HEK293 (cell line): ENCODE results near the gene SLC25A22.

Source experiments
- GLI2 ChIP-seq: fragments of 450-650 bp; formaldehyde crosslinking; IDR thresholded peaks from 2 replicates; pipeline ENCODE4; 2017; ENCODE audit warnings: missing biosample characterization, missing genetic modification characterization, low read depth, borderline replicate concordance
- GLIS1 ChIP-seq: fragments of 450-650 bp; formaldehyde crosslinking; IDR thresholded peaks from 2 replicates; pipeline ENCODE4 v1.5.1; 2016; ENCODE audit warnings: missing biosample characterization, missing genetic modification characterization
- GLIS2 ChIP-seq: fragments of 450-650 bp; formaldehyde crosslinking; IDR thresholded peaks from 2 replicates; pipeline ENCODE4 v1.5.1; 2016; ENCODE audit warnings: missing biosample characterization, missing genetic modification characterization
- HOXC10 ChIP-seq: sonication (generic); formaldehyde crosslinking; IDR thresholded peaks from 2 replicates; pipeline ENCODE4 v1.8.1; 2023; ENCODE audit warnings: mild to moderate bottlenecking, missing genetic modification reagents
- KLF10 ChIP-seq: fragments of 450-650 bp; IDR thresholded peaks from 2 replicates; pipeline ENCODE4 v1.5.1; 2018; ENCODE audit warnings: missing biosample characterization, mild to moderate bottlenecking, missing genetic modification characterization
- KLF16 ChIP-seq: fragments of 450-650 bp; formaldehyde crosslinking; IDR thresholded peaks from 2 replicates; pipeline ENCODE4 v1.5.1; 2017; ENCODE audit warnings: missing biosample characterization, missing genetic modification characterization
- TSHZ1 ChIP-seq: fragments of 450-650 bp; formaldehyde crosslinking; IDR thresholded peaks from 2 replicates; pipeline ENCODE4 v1.5.1; 2016; ENCODE audit warnings: missing biosample characterization, missing genetic modification characterization, borderline replicate concordance
- ZBTB48 ChIP-seq: fragments of 450-650 bp; formaldehyde crosslinking; IDR thresholded peaks from 2 replicates; pipeline ENCODE4 v1.5.1; 2016; ENCODE audit warnings: missing biosample characterization, missing genetic modification characterization
- ZBTB49 ChIP-seq: fragments of 450-650 bp; formaldehyde crosslinking; IDR thresholded peaks from 2 replicates; pipeline ENCODE4 v1.5.1; 2016; ENCODE audit warnings: missing biosample characterization, missing genetic modification characterization, low read depth
- ZBTB8A ChIP-seq: fragments of 450-650 bp; formaldehyde crosslinking; IDR thresholded peaks from 2 replicates; pipeline ENCODE4 v1.5.1; 2016; ENCODE audit warnings: missing biosample characterization, missing genetic modification characterization
- ZFP3 ChIP-seq: fragments of 450-650 bp; formaldehyde crosslinking; IDR thresholded peaks from 2 replicates; pipeline ENCODE4 v1.5.1; 2016; ENCODE audit warnings: low read depth, missing biosample characterization, missing genetic modification characterization
- ZNF112 ChIP-seq: fragments of 450-650 bp; formaldehyde crosslinking; IDR thresholded peaks from 2 replicates; pipeline ENCODE4 v1.5.0; 2017; ENCODE audit warnings: missing biosample characterization, missing genetic modification characterization
- ZNF155 ChIP-seq: fragments of 450-650 bp; formaldehyde crosslinking; IDR thresholded peaks from 2 replicates; pipeline ENCODE4 v1.5.1; 2016; ENCODE audit warnings: missing biosample characterization, missing genetic modification characterization
- ZNF174 ChIP-seq: fragments of 450-650 bp; formaldehyde crosslinking; IDR thresholded peaks from 2 replicates; pipeline ENCODE4 v1.5.0; 2017; ENCODE audit warnings: missing biosample characterization, mild to moderate bottlenecking, missing genetic modification characterization
- ZNF184 ChIP-seq: fragments of 450-650 bp; IDR thresholded peaks from 2 replicates; pipeline ENCODE4 v1.5.1; 2018; ENCODE audit warnings: missing biosample characterization, mild to moderate bottlenecking, missing genetic modification characterization
- ZNF274 ChIP-seq, 2 experiments: fragments of 200-500 bp in 1 of 2; fragments of 450-650 bp in 1 of 2; sonication (Bioruptor generic) in 1 of 2; formaldehyde crosslinking in 1 of 2; IDR thresholded peaks; 2 replicates each; pipeline versions ENCODE4 v1.5.1 to v1.6.1; 2014 to 2016; ENCODE audit warnings: borderline replicate concordance in 1 of 2, inconsistent platforms in 1 of 2, low read length in 1 of 2, missing biosample characterization in 1 of 2, missing genetic modification characterization in 1 of 2
- ZNF292 ChIP-seq: fragments of 450-650 bp; formaldehyde crosslinking; IDR thresholded peaks from 2 replicates; pipeline ENCODE4 v1.5.1; 2016; ENCODE audit warnings: low read depth, missing biosample characterization, missing genetic modification characterization, borderline replicate concordance
- ZNF433 ChIP-seq: fragments of 450-650 bp; formaldehyde crosslinking; IDR thresholded peaks from 2 replicates; pipeline ENCODE4 v1.5.1; 2016; ENCODE audit warnings: missing biosample characterization, missing genetic modification characterization, low read depth
- ZNF561 ChIP-seq: fragments of 450-650 bp; IDR thresholded peaks from 2 replicates; pipeline ENCODE4 v1.5.1; 2018; ENCODE audit warnings: missing biosample characterization, missing genetic modification characterization, borderline replicate concordance
- ZNF596 ChIP-seq: fragments of 450-650 bp; IDR thresholded peaks from 2 replicates; pipeline ENCODE4 v1.5.0; 2018; ENCODE audit warnings: missing biosample characterization, mild to moderate bottlenecking, missing genetic modification characterization, moderate library complexity
- ZNF624 ChIP-seq: fragments of 450-650 bp; formaldehyde crosslinking; IDR thresholded peaks from 2 replicates; pipeline ENCODE4 v1.5.1; 2017; ENCODE audit warnings: missing biosample characterization, missing genetic modification characterization
- ZNF654 ChIP-seq: fragments of 450-650 bp; formaldehyde crosslinking; IDR thresholded peaks from 2 replicates; pipeline ENCODE4 v1.5.1; 2016; ENCODE audit warnings: low read depth, missing biosample characterization, missing genetic modification characterization
- ZNF658 ChIP-seq: fragments of 450-650 bp; formaldehyde crosslinking; IDR thresholded peaks from 2 replicates; pipeline ENCODE4; 2016; ENCODE audit warnings: missing biosample characterization, missing genetic modification characterization
- ZNF704 ChIP-seq: fragments of 450-650 bp; formaldehyde crosslinking; IDR thresholded peaks from 2 replicates; pipeline ENCODE4 v1.5.1; 2016; ENCODE audit warnings: missing biosample characterization, missing genetic modification characterization
- ZNF707 ChIP-seq: fragments of 450-650 bp; formaldehyde crosslinking; IDR thresholded peaks from 2 replicates; pipeline ENCODE4 v1.5.1; 2016; ENCODE audit warnings: missing biosample characterization, missing genetic modification characterization
- ZSCAN16 ChIP-seq: fragments of 450-650 bp; formaldehyde crosslinking; IDR thresholded peaks from 2 replicates; pipeline ENCODE4 v1.5.1; 2016; ENCODE audit warnings: missing biosample characterization, missing genetic modification characterization
- TF ChIP-seq, protein P1 (sequence below): fragments of 450-650 bp; formaldehyde crosslinking; IDR thresholded peaks from 2 replicates; pipeline ENCODE4 v1.5.1; 2017; ENCODE audit warnings: missing biosample characterization, missing genetic modification characterization
- TF ChIP-seq, protein P2 (sequence below): fragments of 450-650 bp; formaldehyde crosslinking; optimal IDR thresholded peaks from 2 replicates; pipeline ENCODE3; 2016; ENCODE audit warnings: missing biosample characterization, mild to moderate bottlenecking, missing genetic modification characterization
- TF ChIP-seq, protein P3 (sequence below): fragments of 450-650 bp; formaldehyde crosslinking; IDR thresholded peaks from 2 replicates; pipeline ENCODE4 v1.5.1; 2017; ENCODE audit warnings: missing biosample characterization, missing genetic modification characterization

The SLC25A22 gene

GRCh38 chr11:819129-819931 is 21.2 kb upstream of the SLC25A22 start (continued):
- TF ChIP-seq, protein P1, sequence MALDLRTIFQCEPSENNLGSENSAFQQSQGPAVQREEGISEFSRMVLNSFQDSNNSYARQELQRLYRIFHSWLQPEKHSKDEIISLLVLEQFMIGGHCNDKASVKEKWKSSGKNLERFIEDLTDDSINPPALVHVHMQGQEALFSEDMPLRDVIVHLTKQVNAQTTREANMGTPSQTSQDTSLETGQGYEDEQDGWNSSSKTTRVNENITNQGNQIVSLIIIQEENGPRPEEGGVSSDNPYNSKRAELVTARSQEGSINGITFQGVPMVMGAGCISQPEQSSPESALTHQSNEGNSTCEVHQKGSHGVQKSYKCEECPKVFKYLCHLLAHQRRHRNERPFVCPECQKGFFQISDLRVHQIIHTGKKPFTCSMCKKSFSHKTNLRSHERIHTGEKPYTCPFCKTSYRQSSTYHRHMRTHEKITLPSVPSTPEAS (tag by site-specific recombination), result no peak
- peak; percentile 97 for TF ChIP-seq KLF10 (tag by site-specific recombination)
- peak; percentile 41; the same call in 1 of the 2 replicates for TF ChIP-seq ZNF561 (tag by site-specific recombination)
- 0 out of 2 replicates have a peak, but pooled peaks have one; percentile 77 for TF ChIP-seq HOXC10 (CRISPR knock-in tag)
- no peak for TF ChIP-seq ZNF184
- TF ChIP-seq, protein P2, sequence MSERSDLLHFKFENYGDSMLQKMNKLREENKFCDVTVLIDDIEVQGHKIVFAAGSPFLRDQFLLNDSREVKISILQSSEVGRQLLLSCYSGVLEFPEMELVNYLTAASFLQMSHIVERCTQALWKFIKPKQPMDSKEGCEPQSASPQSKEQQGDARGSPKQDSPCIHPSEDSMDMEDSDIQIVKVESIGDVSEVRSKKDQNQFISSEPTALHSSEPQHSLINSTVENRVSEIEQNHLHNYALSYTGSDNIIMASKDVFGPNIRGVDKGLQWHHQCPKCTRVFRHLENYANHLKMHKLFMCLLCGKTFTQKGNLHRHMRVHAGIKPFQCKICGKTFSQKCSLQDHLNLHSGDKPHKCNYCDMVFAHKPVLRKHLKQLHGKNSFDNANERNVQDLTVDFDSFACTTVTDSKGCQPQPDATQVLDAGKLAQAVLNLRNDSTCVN, result peak; percentile 56
- no peak for TF ChIP-seq GLI2
- TF ChIP-seq, protein P3, sequence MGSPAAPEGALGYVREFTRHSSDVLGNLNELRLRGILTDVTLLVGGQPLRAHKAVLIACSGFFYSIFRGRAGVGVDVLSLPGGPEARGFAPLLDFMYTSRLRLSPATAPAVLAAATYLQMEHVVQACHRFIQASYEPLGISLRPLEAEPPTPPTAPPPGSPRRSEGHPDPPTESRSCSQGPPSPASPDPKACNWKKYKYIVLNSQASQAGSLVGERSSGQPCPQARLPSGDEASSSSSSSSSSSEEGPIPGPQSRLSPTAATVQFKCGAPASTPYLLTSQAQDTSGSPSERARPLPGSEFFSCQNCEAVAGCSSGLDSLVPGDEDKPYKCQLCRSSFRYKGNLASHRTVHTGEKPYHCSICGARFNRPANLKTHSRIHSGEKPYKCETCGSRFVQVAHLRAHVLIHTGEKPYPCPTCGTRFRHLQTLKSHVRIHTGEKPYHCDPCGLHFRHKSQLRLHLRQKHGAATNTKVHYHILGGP (tag by site-specific recombination), result no peak
- TF ChIP-seq ZBTB8A (tag by site-specific recombination), result peak; percentile 90
- TF ChIP-seq KLF16 (tag by site-specific recombination), result 0 out of 2 replicates have a peak, but pooled peaks have one; percentile 34
- no peak for TF ChIP-seq ZNF155 (tag by site-specific recombination)
- no peak for TF ChIP-seq ZNF174
- no peak for TF ChIP-seq ZNF704
- TF ChIP-seq GLIS1, result peak; percentile 88
- no peak for TF ChIP-seq ZNF658
- TF ChIP-seq TSHZ1 (tag by site-specific recombination), result no peak
- TF ChIP-seq ZNF274 (IDR thresholded peaks at IDR 0.05; ENCODE audit: low read length), result no peak
- no peak for TF ChIP-seq ZNF274 (tag by site-specific recombination; IDR thresholded peaks at IDR 0.05; ENCODE audit: borderline replicate concordance)
- no peak for TF ChIP-seq ZSCAN16
- no peak for TF ChIP-seq ZBTB49 (tag by site-specific recombination)
- TF ChIP-seq ZBTB48, result no peak
- no peak for TF ChIP-seq ZNF292
- TF ChIP-seq ZFP3 (tag by site-specific recombination), result no peak
- TF ChIP-seq ZNF433, result no peak
- TF ChIP-seq ZNF596 (tag by site-specific recombination), result no peak
- TF ChIP-seq ZNF624 (tag by site-specific recombination), result no peak
- no peak for TF ChIP-seq ZNF112 (tag by site-specific recombination)
- peak; percentile 92 for TF ChIP-seq GLIS2
- TF ChIP-seq ZNF707 (tag by site-specific recombination), result no peak
- TF ChIP-seq ZNF654, result no peak
